GM12892 (cell line): ENCODE data around the gene NBPF15.
"Not testable (repeated sequence)": the region's sequence is repeated elsewhere in the genome, so short reads cannot be mapped to it uniquely, and the experiment has no call there.

Source experiments
- POLR2A ChIP-seq: IDR thresholded peaks from 2 replicates; pipeline ENCODE4 v1.6.1; 2011; ENCODE audit warnings: low read depth, low read length, control low read depth
- POLR2AphosphoS5 ChIP-seq: IDR thresholded peaks from 2 replicates; pipeline ENCODE4 v1.6.1; 2011; ENCODE audit warnings: low read depth, low read length, control low read depth
- TAF1 ChIP-seq: IDR thresholded peaks from 2 replicates; pipeline ENCODE4 v1.6.1; 2011; ENCODE audit warnings: low read depth, mild to moderate bottlenecking, control low read depth, low read length, borderline replicate concordance

- TF ChIP-seq POLR2A, POLR2AphosphoS5, TAF1: not testable (repeated sequence)
These were observed 12.4 kb upstream of the NBPF15 start for GRCh38 chr1:144473897-144474296.
